LoVo (cell line): ENCODE data around the gene APOE.

Experiments
- DNase-seq: peaks from one replicate; pipeline ENCODE4 v3.0.0-alpha.2; 2016; ENCODE audit warnings: low spot score

APOE gene

DNA sequence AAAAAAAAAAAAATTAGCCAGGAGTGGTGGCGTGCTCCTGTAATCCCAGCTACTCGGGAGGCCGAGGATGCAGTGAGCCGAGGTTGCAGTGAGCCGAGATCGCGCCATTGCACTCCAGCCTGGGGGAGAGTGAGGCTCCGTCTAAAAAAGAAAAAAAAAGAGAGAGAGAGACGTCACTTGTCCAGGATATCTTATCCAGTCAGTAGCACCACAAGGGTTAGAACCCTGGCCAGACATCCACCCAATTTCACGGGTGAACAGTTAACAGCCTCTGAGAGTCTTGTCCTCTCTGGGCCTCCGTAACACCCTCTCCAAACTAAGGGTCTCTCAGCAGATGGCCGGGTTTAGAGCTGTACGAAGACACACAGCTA lies 48.7 kb downstream of the APOE start:
- DNase-seq: no peak

DNA sequence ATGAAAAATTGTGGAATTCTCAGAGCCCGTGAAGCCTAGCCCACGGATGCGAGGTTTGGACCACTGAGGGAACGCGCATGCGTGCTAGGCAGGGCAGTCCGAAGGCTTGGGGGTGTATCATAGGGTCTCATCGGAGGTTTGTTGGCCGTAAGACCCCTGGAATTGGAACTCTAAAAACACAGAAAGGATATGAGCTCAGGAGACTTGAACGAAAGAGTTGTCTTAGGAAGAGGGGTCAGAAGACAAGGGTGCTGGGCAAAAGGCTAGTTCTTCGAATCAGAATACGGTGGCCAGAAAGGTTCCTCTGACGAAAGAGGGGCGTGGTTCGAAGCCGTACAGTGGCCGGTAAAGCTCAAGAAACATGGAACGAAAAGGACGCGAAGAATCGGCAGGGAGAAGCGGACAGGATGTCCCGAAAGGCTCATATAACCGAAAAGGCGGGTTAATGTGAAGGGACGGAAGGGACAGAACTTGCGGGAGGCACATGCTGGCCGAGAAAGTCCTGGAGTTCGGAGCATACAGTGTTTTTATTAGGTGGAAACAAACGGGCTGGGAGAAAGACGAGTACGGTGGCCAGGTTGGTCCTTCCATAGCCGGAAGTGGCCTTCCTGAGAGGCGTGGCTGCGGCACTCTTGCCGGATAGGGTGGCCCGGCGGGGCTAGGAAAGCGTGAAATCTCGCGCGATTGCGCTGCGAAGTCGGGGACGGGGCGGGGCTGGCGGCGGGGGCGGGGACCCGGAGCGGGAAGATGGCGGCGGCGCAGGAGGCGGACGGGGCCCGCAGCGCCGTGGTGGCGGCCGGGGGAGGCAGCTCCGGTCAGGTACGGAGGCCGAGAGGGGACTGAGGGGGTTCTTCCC lies 49.3 kb downstream of the APOE start, which contains the start of gene CLPTM1:
CLPTM1 (plus strand) TSS at position 732 of the 856 bp plus-strand sequence; CDS start at position 748, 16 bp downstream.
- peak; percentile 98 for DNase-seq

DNA sequence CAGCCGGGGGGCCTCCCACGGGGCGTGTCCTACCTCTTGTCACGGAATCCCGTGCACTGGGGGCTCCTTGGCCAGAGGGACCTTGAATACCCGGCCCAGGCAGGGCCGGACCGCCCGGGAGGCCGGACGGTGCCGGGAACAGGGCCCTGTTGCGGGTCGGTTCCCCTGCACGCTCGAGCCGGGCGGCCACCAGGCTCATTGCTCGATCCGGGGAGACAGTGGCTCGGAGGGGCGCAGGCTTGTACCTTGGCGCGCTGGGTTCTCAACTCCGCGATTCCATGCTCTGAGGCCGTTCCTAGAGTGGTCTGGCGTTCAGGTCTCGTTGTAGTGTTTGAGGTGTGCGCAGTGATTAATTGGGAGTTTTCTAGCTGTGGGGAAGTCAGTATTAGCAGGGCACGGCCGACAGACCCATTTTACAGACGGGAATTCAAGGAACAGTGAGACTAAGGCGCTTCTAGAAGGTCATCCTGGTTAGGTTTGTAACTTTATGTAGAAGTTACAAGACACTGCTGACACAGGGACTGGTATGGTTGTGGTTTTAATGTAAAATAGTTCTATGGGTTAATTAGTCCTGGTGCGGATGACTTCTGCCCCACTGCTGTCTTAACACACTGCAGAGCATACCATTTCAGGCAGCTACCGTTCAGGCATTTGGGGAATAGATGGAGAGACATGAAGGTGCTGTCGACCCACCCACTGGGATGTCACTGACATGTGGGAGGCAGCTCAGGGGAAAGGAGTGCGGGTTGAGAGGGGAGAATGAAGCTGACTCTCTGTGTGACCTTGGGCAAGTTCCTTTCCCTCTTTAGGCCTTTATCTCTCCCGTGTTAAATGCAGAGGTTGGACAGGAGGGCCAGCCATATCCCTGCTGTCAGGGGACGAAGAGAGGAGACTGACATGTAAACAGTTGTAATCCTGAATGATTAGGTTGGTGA lies 50.2 kb downstream of the APOE start:
- DNase-seq: no peak

DNA sequence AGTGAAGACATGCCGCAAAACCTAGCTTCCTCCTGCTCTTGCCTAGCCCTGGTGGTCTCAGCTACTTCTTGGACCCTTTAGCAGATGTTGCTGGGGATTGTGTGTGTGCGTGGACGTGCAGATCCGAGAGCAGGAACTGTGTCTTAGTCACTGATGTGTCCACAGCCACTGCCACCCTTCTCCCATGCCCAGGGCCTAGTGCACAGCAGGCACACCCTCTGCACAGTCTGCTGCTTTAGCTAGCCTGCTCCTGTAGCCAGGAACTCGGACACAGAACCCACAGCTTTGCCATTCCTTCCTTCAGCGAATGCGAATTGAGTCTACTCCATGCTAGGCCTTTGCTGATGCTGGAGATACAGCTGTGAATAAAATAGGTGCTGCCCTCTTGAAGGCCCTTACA lies 51.9 kb downstream of the APOE start:
- no peak for DNase-seq

DNA sequence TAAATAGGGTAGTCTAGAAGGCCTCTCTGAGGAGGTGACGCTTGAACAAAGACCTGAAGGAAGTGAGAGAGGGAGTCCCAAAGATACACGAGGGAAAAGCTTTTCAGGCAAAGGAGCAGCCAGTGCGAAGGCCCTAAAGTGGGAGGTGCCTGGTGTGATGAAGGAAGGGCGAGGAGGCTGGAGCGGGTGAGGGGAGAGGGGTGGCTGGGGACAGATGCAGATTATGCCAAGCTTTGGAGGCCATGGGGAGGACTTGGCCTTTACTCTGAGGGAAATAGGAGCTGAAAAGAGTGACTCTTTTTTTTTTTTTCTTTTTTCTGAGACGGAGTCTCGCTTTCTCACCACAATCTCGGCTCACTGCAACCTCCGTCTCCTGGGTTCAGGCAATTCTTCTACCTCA lies 52.5 kb downstream of the APOE start:
- DNase-seq: no peak
